GM12891 (cell line): ENCODE measurements around the gene CASS4.

Experiments used
- POLR2A ChIP-seq: IDR thresholded peaks from 2 replicates; pipeline ENCODE4 v1.6.1; 2011; ENCODE audit warnings: low read depth, low read length, control low read depth
- POLR2AphosphoS5 ChIP-seq: IDR thresholded peaks from 2 replicates; pipeline ENCODE4 v1.6.1; 2011; ENCODE audit warnings: low read depth, low read length, control low read depth
- TAF1 ChIP-seq: IDR thresholded peaks from 2 replicates; pipeline ENCODE4 v1.6.1; 2011; ENCODE audit warnings: low read depth, low read length, control low read depth

GRCh38 chr20:56465997-56466396, 53.9 kb downstream of the CASS4 start:
- TF ChIP-seq POLR2A (peak; percentile 51; the same call in 1 of the 2 replicates), TAF1 (no peak), POLR2AphosphoS5 (no peak)
